ENCODE data around the gene ZDHHC18.
A peak's percentile ranks its signal among the peaks of the same experiment; 100 is the strongest.

The ZDHHC18 gene

DNA sequence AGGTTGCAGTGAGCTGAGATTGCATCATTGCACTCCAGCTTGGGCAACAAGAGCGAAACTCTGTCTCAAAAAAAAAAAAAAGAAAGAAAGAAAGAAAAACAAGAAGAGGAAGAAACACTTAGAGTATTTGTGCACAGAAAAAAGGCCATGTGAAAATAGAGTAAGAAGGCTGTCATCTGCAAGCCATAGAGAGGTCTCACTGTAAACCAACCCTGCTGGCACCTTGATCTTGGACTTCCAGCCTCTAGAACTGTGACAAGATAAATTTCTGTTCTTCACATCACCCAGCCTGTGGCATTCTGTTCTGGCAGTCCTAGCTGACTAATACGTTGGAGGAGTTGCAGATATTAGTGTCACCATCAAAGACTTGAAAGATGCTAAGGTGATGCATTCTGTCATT is 12.1 kb upstream of the ZDHHC18 start:
- TF ChIP-seq, protein P1, sequence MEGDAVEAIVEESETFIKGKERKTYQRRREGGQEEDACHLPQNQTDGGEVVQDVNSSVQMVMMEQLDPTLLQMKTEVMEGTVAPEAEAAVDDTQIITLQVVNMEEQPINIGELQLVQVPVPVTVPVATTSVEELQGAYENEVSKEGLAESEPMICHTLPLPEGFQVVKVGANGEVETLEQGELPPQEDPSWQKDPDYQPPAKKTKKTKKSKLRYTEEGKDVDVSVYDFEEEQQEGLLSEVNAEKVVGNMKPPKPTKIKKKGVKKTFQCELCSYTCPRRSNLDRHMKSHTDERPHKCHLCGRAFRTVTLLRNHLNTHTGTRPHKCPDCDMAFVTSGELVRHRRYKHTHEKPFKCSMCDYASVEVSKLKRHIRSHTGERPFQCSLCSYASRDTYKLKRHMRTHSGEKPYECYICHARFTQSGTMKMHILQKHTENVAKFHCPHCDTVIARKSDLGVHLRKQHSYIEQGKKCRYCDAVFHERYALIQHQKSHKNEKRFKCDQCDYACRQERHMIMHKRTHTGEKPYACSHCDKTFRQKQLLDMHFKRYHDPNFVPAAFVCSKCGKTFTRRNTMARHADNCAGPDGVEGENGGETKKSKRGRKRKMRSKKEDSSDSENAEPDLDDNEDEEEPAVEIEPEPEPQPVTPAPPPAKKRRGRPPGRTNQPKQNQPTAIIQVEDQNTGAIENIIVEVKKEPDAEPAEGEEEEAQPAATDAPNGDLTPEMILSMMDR (conservative IDR thresholded peaks at IDR 0.05): no peak
- no peak overlapping the region for H3K27ac ChIP-seq

DNA sequence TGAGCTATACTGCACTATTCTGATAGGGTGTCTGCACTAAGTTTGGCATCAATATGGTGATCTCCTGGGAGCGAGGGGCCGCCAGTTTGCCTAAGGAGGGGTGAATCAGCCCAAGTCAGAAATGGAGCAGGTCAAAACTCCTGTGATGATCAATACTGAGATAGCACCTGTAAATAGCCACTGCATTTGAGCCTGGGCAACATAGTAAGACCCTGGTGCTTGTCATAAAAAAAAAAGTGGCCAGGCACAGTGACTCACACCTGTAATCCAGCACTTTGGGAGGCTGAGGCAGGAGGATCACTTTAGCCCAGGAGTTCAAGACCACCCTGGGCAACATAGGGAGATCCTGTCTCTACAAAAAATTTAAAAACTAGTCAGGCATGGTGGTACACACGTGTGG is 11.6 kb upstream of the ZDHHC18 start:
- TF ChIP-seq, protein P1 (conservative IDR thresholded peaks at IDR 0.05): no peak
- H3K27ac ChIP-seq: no peak overlapping the region

DNA sequence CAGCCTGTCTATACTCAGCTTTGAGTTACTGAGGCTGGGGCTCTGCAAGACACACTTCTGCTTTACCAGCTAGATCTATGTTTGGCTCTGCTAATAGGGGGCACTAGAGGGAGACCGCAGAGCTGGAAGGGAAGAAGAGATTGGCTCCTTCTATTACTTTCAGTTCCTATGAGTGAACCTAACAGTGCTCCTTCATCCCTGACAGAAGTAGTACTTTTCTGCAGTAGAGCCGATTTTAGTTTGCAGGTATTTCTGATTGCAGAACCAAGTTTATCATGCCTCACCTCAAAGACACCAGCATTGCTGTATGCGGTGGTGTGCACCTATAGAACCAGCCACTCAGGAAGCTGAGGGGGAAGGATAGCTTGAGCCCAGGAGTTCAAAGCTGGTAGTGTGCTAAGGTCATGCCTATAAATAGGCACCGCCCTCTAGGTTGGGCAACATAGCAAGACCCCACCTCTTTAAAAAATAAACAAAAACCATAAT is 5.7 kb upstream of the ZDHHC18 start:
- TF ChIP-seq, protein P1 (conservative IDR thresholded peaks at IDR 0.05): no peak
- no peak overlapping the region for H3K27ac ChIP-seq

DNA sequence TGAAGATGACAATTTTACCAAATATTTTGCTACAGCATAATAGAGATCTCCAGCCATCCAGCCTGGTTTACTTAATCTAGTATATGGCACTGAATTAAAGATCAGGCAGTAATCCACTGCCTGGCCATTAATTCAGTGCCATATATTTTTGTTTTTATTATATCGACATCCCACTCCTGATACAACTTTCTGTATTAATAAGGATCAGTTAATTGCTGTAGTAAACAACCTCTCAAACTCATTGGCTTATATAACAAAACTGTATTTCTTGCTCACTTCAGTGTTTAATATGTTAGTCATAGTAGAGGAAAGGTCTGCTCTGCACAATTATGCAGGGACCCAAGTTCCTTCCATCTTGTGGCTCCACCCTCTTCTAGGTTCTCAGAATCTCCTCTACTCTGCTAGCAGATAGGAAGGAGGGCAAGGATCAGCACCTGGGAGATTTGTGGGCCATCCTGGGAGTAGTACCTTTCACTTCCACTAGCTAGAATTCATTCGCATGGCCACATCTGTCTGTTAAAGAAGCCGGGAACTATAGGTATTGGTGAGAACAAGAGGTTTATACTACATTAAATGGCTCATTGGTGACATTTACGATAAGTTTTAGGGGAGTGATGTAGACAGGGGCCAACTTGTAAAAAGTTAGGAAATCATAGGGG is 3.6 kb upstream of the ZDHHC18 start:
- H3K27ac ChIP-seq: no peak overlapping the region; the same call in 1 of the 2 replicates
- TF ChIP-seq, protein P1 (conservative IDR thresholded peaks at IDR 0.05): no peak

DNA sequence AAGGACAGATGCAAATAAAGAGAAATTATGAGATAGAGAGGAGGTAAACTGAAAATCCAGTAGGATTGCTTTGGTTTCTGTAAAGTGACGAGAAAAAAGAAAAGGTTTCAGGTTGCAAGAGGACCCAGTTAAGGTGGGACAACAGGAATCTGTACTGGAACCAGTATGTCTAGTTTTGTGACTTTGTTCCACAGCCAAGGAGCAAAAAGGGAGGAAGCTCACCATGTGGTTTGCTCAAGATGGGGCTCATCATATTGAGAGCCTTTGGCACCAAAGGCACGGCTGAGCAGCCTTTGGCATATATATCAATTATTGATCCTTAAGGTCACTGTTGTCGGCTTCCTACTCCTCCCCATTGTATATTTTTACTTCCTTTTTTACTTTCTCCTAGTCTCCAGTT is 1.8 kb upstream of the ZDHHC18 start:
- peak overlapping the region; percentile 85 for H3K27ac ChIP-seq
- TF ChIP-seq, protein P1 (conservative IDR thresholded peaks at IDR 0.05): no peak

DNA sequence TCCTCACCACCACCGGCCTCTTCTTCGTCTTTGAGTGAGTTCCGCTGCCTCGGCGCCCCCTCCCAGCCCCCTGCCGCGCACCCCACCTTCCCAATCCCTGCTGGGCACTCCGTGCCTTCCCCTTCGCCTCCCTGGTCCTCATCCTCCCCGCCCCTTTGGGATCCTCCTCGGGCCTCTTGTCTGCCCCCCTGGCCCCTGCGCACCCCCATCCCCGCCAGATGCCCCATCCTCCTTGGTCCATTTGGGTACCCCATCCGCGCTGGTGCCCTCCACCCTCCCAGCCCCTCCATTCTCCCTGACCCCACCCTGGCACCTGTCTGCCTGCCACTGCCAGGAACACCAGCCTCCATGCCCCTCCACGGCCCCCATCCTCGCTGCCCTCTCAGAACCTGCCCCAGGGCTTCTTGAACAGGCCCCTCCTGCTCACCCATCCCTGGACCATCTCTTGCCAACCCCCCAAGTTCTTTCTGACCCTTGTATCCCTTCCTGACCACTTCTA is 667 bp downstream of the ZDHHC18 start:
- TF ChIP-seq, protein P1 (conservative IDR thresholded peaks at IDR 0.05): no peak

DNA sequence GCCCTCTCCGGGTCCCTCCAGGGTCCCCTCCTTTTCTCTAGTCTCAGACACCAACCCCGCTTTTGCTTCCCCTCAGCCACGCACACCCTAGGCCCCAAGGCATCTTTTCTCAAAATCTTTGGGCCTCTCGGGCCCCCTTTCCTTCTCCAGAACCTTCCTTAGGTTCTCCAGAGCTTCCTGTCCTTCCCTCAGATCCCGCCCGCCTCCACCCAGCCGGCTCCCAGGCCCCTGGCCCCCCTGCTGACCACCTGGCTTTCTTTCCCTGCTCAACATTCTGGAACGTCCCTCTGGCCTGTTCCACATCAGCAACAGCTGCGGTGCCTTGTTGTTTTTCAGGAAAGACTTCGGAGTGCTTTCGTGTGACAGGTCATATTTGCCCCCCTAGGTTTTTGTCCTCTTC is 1.2 kb downstream of the ZDHHC18 start:
- H3K27ac ChIP-seq: peak overlapping the region; percentile 85; the same call in 1 of the 2 replicates
- TF ChIP-seq, protein P1 (conservative IDR thresholded peaks at IDR 0.05): no peak

More for the DNA sequence above, 667 bp downstream of the ZDHHC18 start:
- peak overlapping the region; percentile 85 for H3K27ac ChIP-seq
